ENCODE data around the gene TRMT44.

DNA sequence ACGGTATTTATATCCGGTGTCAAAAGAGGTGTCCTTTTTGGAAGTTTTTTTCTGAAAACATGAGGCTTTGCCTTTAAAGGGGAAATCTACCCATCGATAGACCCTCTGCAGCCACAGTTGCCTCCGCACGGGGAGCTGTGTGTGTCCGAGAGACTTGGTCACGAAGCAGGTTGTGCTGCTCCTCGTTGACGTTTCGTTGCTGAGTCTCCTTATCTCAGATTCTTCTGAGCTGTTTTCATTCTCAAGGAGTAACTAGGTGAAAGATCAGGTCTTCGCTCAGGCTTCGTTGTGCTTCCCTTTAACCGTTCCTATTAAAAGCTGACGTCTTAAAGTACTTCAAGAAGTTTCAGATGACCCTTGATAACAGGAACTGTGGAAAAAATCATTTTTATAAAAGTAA lies 23.8 kb downstream of the TRMT44 start:
- no peak for TF ChIP-seq EZH2 (IDR thresholded peaks at IDR 0.05)
- no peak for TF ChIP-seq POLR2AphosphoS5 (IDR thresholded peaks at IDR 0.05; ENCODE audit: borderline replicate concordance, low read depth, low read length)
- no peak for TF ChIP-seq FOXP2 (optimal IDR thresholded peaks at IDR 0.05; ENCODE audit: control extremely low read depth, extremely low read length, insufficient read depth)
